ENCODE measurements around the gene CPNE8. TPM values are rescaled to one million over a fixed set of nuclear protein-coding genes. Genes with fewer than 3 reads are reported as not detected.

Gene CPNE8
- total RNA-seq, 4 donors from 2014 or later = 10.5 to 18.1 (median 15.1) TPM

DNA sequence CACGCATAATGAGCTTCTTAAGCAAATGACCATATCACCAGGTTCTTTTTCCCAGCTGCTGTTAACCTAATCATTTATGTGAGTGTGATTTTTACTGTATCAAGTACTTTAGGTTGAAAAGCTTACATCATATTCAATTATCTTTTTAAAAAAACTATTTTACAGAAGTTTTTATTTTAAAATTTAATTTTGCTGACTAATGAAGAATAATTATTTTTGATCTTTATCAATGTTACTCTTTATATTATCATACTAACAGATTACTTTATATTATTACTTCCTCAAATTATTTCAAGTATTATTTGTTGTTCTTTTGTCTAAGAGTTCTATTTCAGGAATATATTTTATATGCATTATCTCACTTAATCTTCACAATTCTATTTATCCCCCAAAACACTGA lies 236.3 kb downstream of the CPNE8 start:
- Histone ChIP-seq H3K4me1 (no peaks in the 10 kb centered on the region), H3K36me3 (peaks cover 0 to 16% (median 0%) of the 10 kb centered on the region in 3 donors), H3K27me3 (no peaks in the 10 kb centered on the region), H3K4me3 (no peak overlapping the region), H3K27ac (no peak overlapping the region), H3K9me3 (no peaks in the 10 kb centered on the region)
- intact Hi-C loops (cut with DNase I) = no loop called here
- TF ChIP-seq CTCF (IDR thresholded peaks at IDR 0.05) (no peak), POLR2A (IDR thresholded peaks at IDR 0.05) (no peak)
- no peak for DNase-seq
- WGBS, 2 donors = 88 to 93% methylated on average over 1 of the region's 1 CpG

DNA sequence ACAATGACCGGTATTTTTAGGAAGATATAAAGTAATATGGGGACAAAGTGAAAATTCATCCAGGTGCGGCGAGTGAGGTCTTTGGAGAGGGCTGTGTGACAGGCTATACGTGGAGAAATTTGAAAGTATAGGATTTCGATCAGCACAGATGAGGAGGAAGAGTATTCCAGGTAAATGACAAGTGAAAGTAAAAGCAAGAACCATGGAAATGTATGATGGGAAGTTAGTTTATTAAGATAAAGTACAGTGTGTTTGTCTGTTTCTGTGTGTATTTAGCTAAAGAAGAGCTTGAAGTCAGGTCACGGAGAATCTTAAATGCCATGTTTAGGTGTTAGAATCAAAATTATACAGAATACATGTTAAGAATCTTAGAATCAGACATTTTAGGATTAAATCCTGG lies 239.0 kb downstream of the CPNE8 start:
- peaks cover 0 to 5% (median 0%) of the 10 kb centered on the region in 3 donors for H3K36me3 ChIP-seq
- WGBS, 2 donors = 88 to 92% methylated on average over 6 of the region's 6 CpGs

GRCh38 chr12:38664661-38665269 lies 240.6 kb downstream of the CPNE8 start:
- H3K27ac ChIP-seq = no peak overlapping the region
- no peaks in the 10 kb centered on the region for H3K27me3 ChIP-seq
- H3K9me3 ChIP-seq = peaks cover 0 to 18% (median 17%) of the 10 kb centered on the region in 3 donors
- intact Hi-C loops (cut with DNase I) = no loop called here
- peaks cover 0 to 5% (median 0%) of the 10 kb centered on the region in 3 donors for H3K36me3 ChIP-seq
- peak in 3 of 6 experiments; percentile 29 to 56 (median 29) for TF ChIP-seq CTCF (IDR thresholded peaks at IDR 0.05)
- TF ChIP-seq POLR2A (IDR thresholded peaks at IDR 0.05) = no peak
- DNase-seq = no peak
- H3K4me3 ChIP-seq = no peak overlapping the region
- no peaks in the 10 kb centered on the region for H3K4me1 ChIP-seq

More for the DNA sequence above, 239.0 kb downstream of the CPNE8 start:
- Histone ChIP-seq H3K4me1 (no peaks in the 10 kb centered on the region), H3K4me3 (no peak overlapping the region), H3K9me3 (peaks cover 0 to 14% (median 7%) of the 10 kb centered on the region in 3 donors), H3K27ac (no peak overlapping the region), H3K27me3 (no peaks in the 10 kb centered on the region)
- intact Hi-C loops (cut with DNase I) = no loop called here
- DNase-seq = no peak
- no peak for TF ChIP-seq POLR2A (IDR thresholded peaks at IDR 0.05)
- TF ChIP-seq CTCF (IDR thresholded peaks at IDR 0.05) = no peak

DNA sequence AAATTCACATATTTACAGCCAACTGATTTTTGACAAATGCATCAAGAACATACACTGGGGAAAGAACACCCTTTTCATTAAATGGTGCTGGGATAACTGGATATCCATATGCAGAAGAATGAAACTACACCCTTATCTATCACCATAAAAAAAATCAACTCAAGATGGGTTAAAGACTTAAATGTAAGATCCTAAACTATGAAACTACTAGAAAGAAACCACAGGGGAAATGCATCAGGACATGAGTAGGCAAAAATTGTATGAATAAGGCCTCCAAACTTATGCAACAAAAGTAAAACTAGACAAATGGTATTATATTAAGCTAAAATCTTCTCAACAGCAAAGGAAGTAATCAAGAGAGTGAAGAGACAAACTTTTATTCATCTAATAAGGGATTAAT lies 242.6 kb downstream of the CPNE8 start:
- intact Hi-C loops (cut with DNase I) = no loop called here
- TF ChIP-seq POLR2A (IDR thresholded peaks at IDR 0.05) = no peak
- TF ChIP-seq CTCF (IDR thresholded peaks at IDR 0.05) = no peak
- Histone ChIP-seq H3K36me3 (peaks cover 0 to 1% (median 0%) of the 10 kb centered on the region in 3 donors), H3K27me3 (no peaks in the 10 kb centered on the region), H3K27ac (no peak overlapping the region), H3K9me3 (peaks cover 0 to 21% (median 17%) of the 10 kb centered on the region in 3 donors), H3K4me3 (no peak overlapping the region), H3K4me1 (no peaks in the 10 kb centered on the region)
- DNase-seq = no peak

GRCh38 chr12:38653650-38654049 lies 251.7 kb downstream of the CPNE8 start:
- 87 to 88% methylated on average over 2 of the region's 2 CpGs for WGBS, 2 donors
- intact Hi-C loops (cut with DNase I) = no loop called here
- Histone ChIP-seq H3K27me3 (no peaks in the 10 kb centered on the region), H3K4me3 (no peak overlapping the region), H3K36me3 (no peaks in the 10 kb centered on the region), H3K9me3 (no peaks in the 10 kb centered on the region), H3K27ac (no peak overlapping the region), H3K4me1 (no peaks in the 10 kb centered on the region)
- no peak for DNase-seq
- TF ChIP-seq POLR2A (IDR thresholded peaks at IDR 0.05) (no peak), CTCF (IDR thresholded peaks at IDR 0.05) (no peak)
